WTC11 (cell line): Measurements from ENCODE around the gene BCAS3.

Experiments
- ATF6 ChIP-seq: sonication (generic); formaldehyde crosslinking; IDR thresholded peaks from 2 replicates; pipeline ENCODE4 v1.8.1; 2023; ENCODE audit warnings: mild to moderate bottlenecking, missing genetic modification reagents
- CREB1 ChIP-seq: sonication (generic); formaldehyde crosslinking; IDR thresholded peaks from 2 replicates; pipeline ENCODE4 v1.8.0; 2023; ENCODE audit warnings: mild to moderate bottlenecking, missing genetic modification reagents
- CTCF ChIP-seq: fragments of 200-600 bp; IDR thresholded peaks from 2 replicates; pipeline ENCODE4 v1.8.0; 2022; ENCODE audit warnings: antibody characterized with exemption
- TP53 ChIP-seq: sonication (generic); formaldehyde crosslinking; IDR thresholded peaks from 2 replicates; pipeline ENCODE4 v1.8.1; 2023; ENCODE audit warnings: mild to moderate bottlenecking, missing genetic modification reagents

- TF ChIP-seq CTCF (no peak), ATF6 (CRISPR knock-in tag) (no peak), TP53 (CRISPR knock-in tag) (no peak), CREB1 (CRISPR knock-in tag) (no peak)
Measured at GRCh38 chr17:60901242-60901641, 223.6 kb downstream of the BCAS3 start.
